GM12891 (cell line): ENCODE results near the gene APCDD1.

Experiments used
- DNase-seq: peaks from one replicate; pipeline ENCODE4 v3.0.0; 2011; ENCODE audit warnings: low spot score; ENCODE audit not compliant: insufficient read length
- FAIRE-seq: peaks from 2 replicates; lab custom pipeline; 2011; peaks lifted over from hg19 to GRCh38; lab: Jason Lieb, UNC
- PAX5 ChIP-seq: IDR thresholded peaks from 2 replicates; pipeline ENCODE4 v1.6.1; 2011; ENCODE audit warnings: low read length, moderate library complexity, mild to moderate bottlenecking; ENCODE audit not compliant: insufficient read depth, severe bottlenecking
- POLR2A ChIP-seq: IDR thresholded peaks from 2 replicates; pipeline ENCODE4 v1.6.1; 2011; ENCODE audit warnings: low read depth, low read length, control low read depth
- POLR2AphosphoS5 ChIP-seq: IDR thresholded peaks from 2 replicates; pipeline ENCODE4 v1.6.1; 2011; ENCODE audit warnings: low read depth, low read length, control low read depth
- POU2F2 ChIP-seq: IDR thresholded peaks from 2 replicates; pipeline ENCODE4 v1.6.1; 2011; ENCODE audit warnings: low read depth, mild to moderate bottlenecking, control low read depth, low read length, moderate library complexity
- SPI1 ChIP-seq: IDR thresholded peaks from 2 replicates; pipeline ENCODE4 v1.6.1; 2011; ENCODE audit warnings: low read depth, low read length, control low read depth
- TAF1 ChIP-seq: IDR thresholded peaks from 2 replicates; pipeline ENCODE4 v1.6.1; 2011; ENCODE audit warnings: low read depth, low read length, control low read depth

APCDD1 gene

GRCh38 chr18:10521566-10521965 is 67.1 kb downstream of the APCDD1 start:
- no peak for FAIRE-seq
- TF ChIP-seq TAF1 (no peak), POLR2AphosphoS5 (no peak), POLR2A (no peak)
- no peak for DNase-seq

GRCh38 chr18:10522574-10522973 is 68.1 kb downstream of the APCDD1 start:
- no peak for FAIRE-seq

GRCh38 chr18:10523544-10523943 is 69.1 kb downstream of the APCDD1 start:
- DNase-seq: no peak
- FAIRE-seq: no peak
- TF ChIP-seq SPI1: no peak
- no peak for TF ChIP-seq TAF1
- TF ChIP-seq POU2F2: no peak
- no peak for TF ChIP-seq PAX5
- no peak for TF ChIP-seq POLR2A
- TF ChIP-seq POLR2AphosphoS5: no peak

More at GRCh38 chr18:10522574-10522973, 68.1 kb downstream of the APCDD1 start:
- TF ChIP-seq POLR2A (no peak), POU2F2 (no peak), SPI1 (no peak)
- DNase-seq: no peak

GRCh38 chr18:10524507-10525370 is 70.3 kb downstream of the APCDD1 start:
- no peak for TF ChIP-seq TAF1
- no peak for TF ChIP-seq PAX5
- TF ChIP-seq SPI1: no peak
- TF ChIP-seq POU2F2: no peak
- no peak for TF ChIP-seq POLR2A
- no peak for TF ChIP-seq POLR2AphosphoS5
- FAIRE-seq (peak; percentile 83), DNase-seq (no peak)

GRCh38 chr18:10525371-10525691 is 70.9 kb downstream of the APCDD1 start:
- FAIRE-seq (no peak), DNase-seq (no peak)
- TF ChIP-seq SPI1 (no peak), POLR2AphosphoS5 (no peak), TAF1 (no peak), PAX5 (no peak), POU2F2 (no peak), POLR2A (no peak)

- DNase-seq (peak; percentile 86), FAIRE-seq (peak; percentile 99)
- TF ChIP-seq PAX5 (no peak), POLR2A (0 out of 2 replicates have a peak, but pooled peaks have one; percentile 55), POLR2AphosphoS5 (peak; percentile 58; the same call in 1 of the 2 replicates), SPI1 (0 out of 2 replicates have a peak, but pooled peaks have one; percentile 5), TAF1 (0 out of 2 replicates have a peak, but pooled peaks have one; percentile 46)
These were observed 71.5 kb downstream of the APCDD1 start, which contains the start of gene NAPG for GRCh38 chr18:10525697-10526560. Gene NAPG (plus strand): TSS chr18:10526027. CDS start chr18:10526103, 76 bp downstream.

GRCh38 chr18:10526561-10526949 is 72.1 kb downstream of the APCDD1 start:
- no peak for TF ChIP-seq SPI1
- TF ChIP-seq TAF1: no peak
- TF ChIP-seq POLR2AphosphoS5: no peak
- TF ChIP-seq POLR2A: no peak; the same call in 1 of the 2 replicates
- no peak for TF ChIP-seq PAX5
- TF ChIP-seq POU2F2: no peak
- FAIRE-seq (peak; percentile 54), DNase-seq (no peak)

GRCh38 chr18:10528439-10528838 is 74.0 kb downstream of the APCDD1 start:
- FAIRE-seq (peak; percentile 13), DNase-seq (no peak)
- TF ChIP-seq POLR2A (no peak), SPI1 (no peak), POLR2AphosphoS5 (no peak), PAX5 (no peak), TAF1 (no peak), POU2F2 (no peak)

GRCh38 chr18:10530002-10530401 is 75.6 kb downstream of the APCDD1 start:
- TF ChIP-seq SPI1 (peak; percentile 43; the same call in 1 of the 2 replicates), TAF1 (no peak), POU2F2 (no peak)
- DNase-seq (no peak), FAIRE-seq (no peak)

- TF ChIP-seq SPI1: no peak
- TF ChIP-seq TAF1: no peak
- TF ChIP-seq PAX5: no peak
- TF ChIP-seq POU2F2: no peak
- no peak for TF ChIP-seq POLR2A
- TF ChIP-seq POLR2AphosphoS5: no peak
- DNase-seq (no peak), FAIRE-seq (no peak)
These were observed 76.4 kb downstream of the APCDD1 start for GRCh38 chr18:10530852-10531251.

GRCh38 chr18:10533111-10533510 is 78.7 kb downstream of the APCDD1 start:
- no peak for TF ChIP-seq POLR2A
- TF ChIP-seq POLR2AphosphoS5: no peak
- TF ChIP-seq POU2F2: no peak
- no peak for TF ChIP-seq PAX5
- TF ChIP-seq SPI1: no peak
- no peak for TF ChIP-seq TAF1
- FAIRE-seq (no peak), DNase-seq (no peak)
